Stimulated activated CD8-positive, alpha-beta memory T cell treated with anti-CD3 and anti-CD28 coated beads, Interleukin-7, amount 100 ng/mL, for 48 hours (primary cell): ENCODE results near the gene SNX3.
A peak's percentile ranks its signal among the peaks of the same experiment; 100 is the strongest.
"Not testable (repeated sequence)": the region's sequence is repeated elsewhere in the genome, so short reads cannot be mapped to it uniquely, and the experiment has no call there.

Experiments used
- DNase-seq, 2 donors: peaks; one replicate each; pipeline ENCODE4 v3.0.0-alpha.2; 2020; ENCODE audit warnings: low read depth in 1 of 2; ENCODE audit errors: extremely low read depth in 1 of 2

SNX3 gene

DNA sequence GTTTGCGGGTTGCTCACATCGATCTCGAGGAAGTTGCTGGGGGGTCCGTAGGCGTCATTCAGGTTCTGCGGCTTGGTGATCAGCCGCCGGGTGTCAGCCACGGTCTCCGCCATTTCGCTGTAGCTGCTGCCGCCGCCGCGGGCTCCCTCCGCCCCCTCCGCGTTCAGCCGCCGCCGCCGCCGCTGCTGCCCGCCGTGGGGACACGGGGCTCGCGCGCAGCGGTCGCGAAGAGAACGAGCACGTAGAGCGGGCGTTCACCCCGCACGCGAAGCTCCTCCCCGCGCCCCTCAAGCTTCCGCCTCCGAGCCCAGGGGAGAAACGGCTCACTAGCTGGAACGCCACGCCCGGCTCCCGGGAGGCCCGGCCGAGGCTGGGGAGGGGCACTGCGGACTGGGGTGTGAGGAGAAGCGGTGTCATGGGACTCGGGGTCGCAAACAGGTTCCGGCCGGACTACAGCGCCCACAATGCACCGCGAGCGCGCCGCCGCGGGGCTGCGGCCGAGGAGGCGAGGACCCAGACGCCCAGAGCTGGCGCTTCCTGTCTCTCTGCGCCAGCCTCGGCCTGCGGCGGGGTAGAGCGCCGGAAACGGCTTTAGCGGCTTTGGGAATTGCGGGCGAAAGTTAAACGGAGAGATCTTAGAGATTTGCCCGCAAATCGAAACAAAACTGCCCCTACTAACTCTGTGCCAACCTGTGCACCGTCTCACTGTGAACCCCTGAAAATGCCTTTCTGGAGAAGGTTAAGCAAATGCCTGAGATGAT is at the start of gene SNX3:
TSS of gene SNX3 (minus strand) at position 232 of the 761 bp plus-strand sequence. CDS start at position 113, 119 bp downstream.
- DNase-seq, result peak; percentile 86 to 89

DNA sequence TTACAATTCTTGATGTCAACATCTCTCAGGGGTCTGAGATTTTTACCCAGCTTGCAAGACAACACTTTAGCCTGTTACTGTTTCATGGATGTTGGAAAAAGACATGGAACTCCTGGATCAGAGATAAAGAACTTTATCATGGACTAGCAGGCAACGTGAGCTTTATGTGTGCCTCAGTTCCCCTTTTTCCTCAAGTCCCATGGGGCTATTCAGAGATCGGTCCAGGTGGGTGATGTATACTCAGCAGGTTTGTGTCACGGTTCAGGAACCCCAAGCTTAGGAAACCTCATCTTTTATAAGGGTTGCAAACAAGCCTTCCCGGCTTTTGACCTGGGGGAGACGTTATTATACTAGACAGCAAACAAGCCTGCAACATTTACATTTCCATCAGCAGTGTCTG is 49.0 kb upstream of the SNX3 start:
- no peak for DNase-seq

DNA sequence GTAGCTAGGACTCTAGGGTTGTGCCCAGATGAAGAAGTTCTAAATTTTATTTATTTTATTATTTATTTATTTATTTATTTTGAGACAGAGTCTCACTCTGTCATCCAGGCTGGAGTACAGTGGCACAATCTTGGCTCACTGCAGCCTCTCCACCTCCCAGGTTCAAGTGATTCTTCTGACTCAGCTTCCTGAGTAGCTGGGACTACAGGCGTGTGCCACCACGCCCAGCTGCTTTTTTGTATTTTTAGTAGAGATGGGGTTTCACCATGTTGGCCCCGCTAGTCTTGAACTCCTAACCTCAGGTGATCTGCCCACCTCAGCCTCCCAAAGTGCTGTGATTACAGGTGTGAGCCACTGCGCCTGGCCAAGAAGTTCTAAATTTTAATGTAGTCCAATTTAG is 47.8 kb upstream of the SNX3 start:
- DNase-seq, result not testable (repeated sequence)

DNA sequence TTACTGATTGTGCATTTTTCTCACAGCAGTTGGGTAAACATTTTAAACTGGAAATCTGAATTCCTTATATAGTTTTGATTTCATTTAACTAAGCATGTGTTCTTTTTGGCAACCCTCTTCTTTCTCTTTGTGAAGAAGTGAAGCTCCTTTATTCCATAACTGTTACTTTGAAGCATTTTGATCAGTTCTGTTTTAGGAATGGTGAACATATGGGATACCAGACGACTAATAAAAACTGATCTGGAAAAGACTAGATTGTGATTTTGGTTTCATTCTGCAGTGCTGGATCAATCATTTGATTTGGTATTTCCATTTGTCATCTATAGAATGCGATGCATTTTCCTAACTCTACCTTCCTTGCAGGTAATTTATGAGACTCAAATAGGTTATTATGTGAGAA is 43.8 kb upstream of the SNX3 start:
- no peak for DNase-seq

DNA sequence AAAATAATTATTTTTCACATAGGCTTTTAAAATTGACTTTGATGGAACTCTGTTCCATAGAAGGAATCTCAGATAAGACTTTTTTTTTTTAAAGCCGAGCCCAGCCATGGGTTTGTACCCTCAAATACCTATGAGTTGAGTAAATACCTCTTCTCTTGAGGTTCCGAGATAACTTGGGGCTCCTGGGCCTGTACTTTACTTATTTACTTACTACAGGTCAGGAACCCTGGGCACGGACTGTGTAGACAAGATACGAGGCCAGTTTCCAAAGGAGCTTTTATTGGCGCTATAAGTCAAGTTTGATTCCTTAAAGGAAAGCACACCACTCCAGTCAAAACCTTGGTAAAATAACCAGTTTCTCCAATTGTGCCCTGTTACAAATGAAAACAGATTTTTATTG is 41.5 kb upstream of the SNX3 start:
- DNase-seq, result no peak

DNA sequence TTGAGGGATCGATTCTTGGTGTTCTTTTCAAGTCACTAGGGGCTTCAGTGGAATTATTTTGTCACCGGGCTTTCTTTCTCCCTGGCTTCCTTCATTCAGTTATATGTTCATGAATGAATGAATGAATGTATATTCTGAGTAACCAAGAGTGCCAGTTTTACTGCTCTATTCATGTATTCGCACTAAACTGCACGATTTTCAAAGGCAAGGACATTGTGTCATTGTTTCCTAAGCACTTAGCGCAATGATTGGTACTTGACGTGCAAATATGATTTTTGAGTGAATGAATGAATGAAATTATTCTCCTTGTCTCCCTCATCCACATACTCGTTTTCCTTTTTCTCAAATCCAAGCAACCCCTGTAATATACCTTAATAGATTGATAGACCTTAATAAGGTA is 34.8 kb upstream of the SNX3 start:
- DNase-seq, result no peak

DNA sequence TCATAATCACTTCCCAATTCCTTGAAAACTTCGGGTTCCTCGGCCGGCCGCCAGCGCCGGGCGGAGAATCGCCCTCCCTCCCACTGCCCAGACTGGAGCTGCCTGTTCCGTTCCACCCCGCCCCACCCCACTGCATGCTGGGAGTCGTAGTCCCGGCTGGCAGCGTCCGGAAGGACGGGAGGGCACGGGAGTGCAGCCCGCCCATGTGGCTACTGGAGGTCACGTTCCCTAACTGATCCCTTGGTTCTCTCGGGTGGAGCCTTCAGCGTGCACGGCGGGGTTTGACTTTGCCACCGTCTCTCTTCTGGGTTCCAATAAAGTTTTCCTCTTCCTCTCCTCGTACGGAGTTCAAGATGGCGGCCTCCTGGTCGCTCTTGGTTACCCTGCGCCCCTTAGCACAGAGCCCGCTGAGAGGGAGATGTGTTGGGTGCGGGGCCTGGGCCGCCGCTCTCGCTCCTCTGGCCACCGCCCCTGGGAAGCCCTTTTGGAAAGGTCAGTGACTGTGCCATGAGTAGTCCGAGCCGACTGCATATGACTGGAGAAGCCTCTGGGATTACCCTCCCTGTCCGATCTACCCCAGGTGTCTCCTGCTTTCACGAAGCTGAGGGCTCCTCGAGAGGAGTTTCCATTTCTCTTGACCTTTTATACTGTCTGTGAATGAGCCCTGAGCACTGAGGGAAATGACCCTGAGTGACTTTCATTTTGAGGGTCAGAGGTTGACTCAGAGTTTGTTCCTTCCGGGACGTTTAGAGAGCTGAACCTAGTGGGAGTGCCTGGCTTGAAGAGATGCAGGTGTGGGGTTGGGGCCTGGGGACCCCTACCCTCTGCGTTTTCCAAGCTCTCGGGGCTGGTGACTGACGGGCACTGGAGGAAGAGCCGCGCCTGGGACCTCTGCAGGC is 34.1 kb upstream of the SNX3 start, which contains the start of gene AFG1L:
TSS of gene AFG1L (plus strand) at position 328 of the 899 bp plus-strand sequence. CDS start at position 354, 26 bp downstream.
- peak; percentile 71 to 84 for DNase-seq

DNA sequence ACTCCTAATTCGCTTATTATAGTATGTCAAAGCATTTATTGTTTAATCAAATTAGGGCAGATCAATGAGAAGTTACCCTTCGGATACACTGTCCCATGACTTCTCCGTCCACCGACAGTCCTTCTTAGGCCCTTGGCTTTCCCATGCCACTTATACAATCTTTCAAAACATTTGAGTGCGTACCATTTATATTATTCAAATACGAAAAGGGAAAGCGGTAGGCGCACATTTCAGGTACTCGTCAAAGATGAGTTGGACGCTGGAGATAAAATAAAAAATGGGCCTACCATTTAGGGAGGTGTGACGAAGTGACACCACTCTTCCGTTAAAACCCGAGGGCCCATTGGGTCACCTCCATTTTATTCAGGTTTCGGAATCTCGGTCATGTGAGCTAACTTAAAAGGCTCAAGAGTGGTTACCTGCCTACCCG is 33.5 kb upstream of the SNX3 start:
- no peak for DNase-seq

DNA sequence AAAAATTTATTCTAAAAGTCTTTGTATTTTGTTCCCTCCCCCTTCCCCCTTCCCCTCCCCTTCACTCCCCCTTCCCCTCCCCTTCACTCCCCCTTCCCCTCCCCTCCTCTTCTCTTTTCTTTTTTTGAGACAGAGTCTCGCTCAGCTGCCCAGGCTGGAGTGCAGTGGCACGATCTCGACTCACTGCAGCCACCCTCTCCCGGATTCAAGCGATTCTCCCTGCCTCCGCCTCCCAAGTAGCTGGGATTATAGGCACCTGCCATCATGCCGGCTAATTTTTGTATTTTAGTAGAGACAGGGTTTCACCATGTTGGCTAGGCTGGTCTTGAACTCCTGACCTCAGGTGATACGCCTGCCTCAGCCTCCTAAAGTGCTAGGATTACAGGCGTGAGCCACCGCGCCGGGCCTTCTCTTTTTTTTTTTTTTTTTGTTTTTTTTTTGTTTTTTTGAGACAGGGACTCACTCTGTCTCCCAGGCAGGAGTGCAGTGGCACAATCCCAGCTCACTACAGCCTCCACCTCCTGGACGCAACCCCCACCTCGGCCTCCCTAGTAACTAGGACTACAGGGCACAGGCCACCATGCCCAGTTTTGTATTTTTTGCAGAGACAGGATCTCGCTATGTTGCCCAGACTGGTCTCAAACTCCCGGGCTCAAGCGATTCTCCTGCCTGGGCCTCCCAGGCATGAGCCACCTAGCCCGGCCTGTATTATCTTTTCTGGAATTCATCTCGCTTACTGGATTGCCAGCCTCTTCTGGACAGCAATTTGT is 32.9 kb upstream of the SNX3 start:
- no peak for DNase-seq

DNA sequence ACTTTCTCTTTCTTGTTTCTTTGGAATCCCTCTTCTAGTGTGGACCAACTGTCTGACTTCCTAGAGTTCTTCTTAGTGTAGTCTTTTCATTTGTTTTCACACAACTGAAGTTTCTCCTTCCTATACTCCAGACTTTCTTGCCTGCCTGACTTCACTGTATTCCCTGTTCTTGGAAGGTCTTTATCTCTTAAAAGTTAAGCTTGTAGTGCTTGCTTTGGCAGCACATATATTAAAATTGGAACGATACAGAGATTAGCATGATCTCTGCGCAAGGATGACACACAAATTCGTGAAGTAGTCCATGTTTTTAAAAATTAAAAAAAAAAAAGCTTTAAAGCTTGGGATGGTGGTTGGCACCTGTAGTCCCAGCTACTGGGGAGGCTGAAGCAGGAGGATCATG is 31.7 kb upstream of the SNX3 start:
- DNase-seq, result not testable (repeated sequence)

DNA sequence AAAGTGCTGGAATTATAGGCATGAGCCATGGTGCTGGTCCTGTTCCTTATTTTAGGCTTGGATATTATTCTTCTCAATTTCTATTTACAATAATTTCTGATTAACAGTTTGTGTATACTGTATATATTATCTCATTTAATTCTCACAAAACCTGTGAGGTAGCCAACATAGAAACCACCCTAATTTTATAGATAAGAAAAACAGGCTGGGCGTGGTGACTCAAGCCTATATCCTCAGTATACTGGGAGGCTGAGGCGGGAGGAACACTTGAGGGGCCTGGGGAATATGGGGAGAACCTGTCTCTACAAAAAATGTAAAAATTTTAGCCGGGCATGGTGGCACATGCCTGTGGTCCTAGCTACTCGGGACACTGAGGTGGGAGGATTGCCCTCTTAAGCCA is 30.3 kb upstream of the SNX3 start:
- no peak for DNase-seq

DNA sequence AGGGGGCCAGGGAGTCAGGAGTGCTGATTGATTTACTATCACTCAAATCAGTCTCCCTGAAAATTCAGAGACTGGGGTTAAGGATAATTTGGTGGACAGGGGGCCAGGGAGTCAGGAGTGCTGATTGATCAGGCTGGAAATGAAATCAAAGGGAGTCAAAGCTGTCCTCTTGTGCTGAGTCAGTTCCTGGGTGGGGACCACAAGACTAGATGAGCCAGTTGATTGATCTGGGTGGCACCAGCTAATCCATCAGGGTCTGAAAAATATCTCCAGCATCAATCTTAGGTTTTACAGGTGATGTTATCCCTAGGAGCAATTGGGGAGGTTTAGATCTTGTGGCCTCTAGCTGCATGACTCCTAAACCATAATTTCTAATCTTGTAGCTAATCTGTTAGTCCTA is 27.9 kb upstream of the SNX3 start:
- DNase-seq, result no peak

DNA sequence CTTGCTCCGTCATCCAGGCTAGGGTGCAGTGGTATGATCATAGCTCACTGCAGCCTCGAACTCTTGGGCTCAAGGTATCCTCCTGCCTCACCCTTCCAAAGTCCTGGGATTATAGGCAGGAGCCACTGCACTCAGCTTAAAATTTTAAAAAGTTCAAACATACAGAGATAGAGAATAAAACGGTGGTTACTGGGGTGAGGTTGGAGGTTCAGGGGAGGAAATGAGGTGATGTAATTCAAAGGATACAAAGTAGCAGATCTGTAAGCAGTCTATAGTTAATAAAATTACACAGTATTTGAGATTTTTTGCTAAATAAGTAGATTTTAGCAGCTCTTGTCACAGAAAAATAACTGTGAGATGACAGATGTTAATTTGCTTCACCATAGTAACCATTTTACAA is 26.5 kb upstream of the SNX3 start:
- DNase-seq, result no peak

DNA sequence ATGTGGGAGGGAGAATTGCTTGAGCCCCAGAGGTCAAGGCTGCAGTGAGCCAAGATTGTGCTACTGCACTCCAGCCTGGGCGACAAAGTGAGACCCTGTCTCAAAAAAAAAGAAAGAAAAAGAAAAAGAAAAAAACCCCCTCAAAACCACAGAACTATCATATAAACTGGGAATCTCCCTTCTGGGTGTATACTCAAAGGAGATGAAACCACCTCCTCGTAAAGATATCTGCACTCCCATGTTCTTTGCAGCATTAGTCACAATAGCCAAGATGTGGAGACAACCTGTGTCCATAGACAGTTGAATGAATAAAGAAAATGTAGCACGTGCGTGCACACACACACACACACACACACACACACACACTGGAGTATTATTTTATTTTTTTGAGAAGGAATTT is 25.5 kb upstream of the SNX3 start:
- no peak for DNase-seq

DNA sequence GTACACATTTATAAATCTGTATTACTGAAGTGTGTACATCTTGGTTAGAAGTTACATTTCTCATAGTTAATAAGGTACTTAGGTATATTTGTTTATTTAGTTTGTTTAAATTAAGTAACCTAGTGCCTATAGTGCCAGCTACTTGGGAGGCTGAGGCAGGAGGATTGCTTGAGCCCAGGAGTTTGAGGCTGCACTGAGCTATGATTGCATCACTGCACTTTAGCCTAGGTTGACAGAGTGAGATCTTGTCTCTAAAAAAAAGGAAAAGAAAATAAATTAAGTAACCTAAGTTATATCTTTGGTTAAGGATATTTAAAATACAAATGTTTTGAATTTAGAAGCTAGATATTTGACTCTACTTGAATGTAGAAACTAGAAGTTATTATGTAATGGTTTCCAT is 24.5 kb upstream of the SNX3 start:
- DNase-seq, result no peak

DNA sequence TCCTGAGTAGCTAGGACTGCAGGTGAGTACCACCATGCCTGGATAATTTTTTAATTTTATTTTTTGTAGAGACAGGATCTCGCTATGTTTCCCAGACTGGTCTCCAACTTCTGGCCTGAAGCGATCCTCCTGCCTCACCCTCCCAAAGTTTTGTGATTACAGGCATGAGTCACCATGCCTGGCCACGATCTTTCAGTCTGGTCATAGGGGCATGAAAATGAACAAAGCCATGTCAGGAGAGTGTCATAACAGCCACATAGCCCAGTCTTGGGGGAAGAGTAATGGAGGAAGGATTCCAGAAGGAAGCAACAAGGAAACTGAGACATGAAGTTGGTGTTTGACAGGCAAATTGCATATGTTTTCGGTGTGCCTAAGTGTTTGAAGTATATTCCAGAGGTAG is 17.0 kb upstream of the SNX3 start:
- no peak for DNase-seq

DNA sequence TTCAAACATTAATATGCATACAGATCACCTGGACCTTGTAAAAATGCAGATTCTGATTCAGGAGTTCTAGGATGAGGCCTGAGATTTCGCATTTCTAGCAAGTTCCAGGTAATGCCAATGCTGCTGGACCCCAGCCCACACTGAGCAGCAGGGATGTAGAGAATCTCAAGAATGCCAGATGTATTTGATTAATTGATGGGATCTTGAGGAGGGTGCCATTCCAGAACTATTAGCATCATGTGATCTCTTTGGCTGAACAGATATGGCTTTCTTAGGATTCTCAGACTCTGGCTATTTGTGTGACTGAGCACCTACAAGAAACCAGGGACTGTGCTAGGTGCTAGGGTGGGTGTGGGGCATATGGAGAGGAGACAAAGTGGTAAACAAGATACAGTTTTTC is 16.5 kb upstream of the SNX3 start:
- no peak for DNase-seq

DNA sequence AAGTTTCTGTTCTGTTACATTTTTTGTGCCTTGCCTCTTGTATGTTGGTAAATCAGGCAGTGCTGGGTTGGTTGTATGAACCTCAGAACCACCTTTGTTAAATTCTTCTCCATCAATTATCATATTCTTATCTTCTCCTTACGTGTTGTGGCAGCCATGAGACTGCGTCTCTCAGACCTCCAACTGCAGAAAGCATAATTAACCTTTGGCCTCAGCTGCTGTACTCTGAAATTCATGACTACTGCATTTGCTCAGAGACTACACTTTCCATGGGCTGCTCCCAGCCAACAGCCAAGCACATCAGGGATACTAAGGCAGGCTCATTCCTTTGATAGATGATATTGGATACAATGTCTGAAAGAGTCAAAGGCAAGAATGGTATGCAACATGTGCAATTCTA is 15.1 kb upstream of the SNX3 start:
- no peak for DNase-seq

DNA sequence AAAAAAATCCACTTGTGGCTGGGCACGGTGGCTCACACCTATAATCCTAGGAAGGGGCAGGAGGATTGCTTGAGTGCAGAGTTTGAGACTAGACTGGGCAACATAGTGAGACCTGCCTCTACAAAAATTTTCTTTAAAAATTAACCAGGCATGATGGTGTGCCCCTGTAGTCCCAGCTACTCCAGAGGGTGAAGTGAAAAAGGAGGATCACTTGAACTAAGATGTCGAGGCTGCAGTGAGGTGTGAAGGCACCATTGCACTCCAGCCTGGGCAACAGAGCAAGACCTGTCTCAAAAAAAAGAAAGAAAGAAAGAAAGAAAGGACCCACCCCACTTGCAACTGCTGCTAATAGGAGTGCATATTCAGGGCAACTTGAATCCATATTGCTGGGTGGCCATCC is 13.7 kb upstream of the SNX3 start:
- no peak for DNase-seq

DNA sequence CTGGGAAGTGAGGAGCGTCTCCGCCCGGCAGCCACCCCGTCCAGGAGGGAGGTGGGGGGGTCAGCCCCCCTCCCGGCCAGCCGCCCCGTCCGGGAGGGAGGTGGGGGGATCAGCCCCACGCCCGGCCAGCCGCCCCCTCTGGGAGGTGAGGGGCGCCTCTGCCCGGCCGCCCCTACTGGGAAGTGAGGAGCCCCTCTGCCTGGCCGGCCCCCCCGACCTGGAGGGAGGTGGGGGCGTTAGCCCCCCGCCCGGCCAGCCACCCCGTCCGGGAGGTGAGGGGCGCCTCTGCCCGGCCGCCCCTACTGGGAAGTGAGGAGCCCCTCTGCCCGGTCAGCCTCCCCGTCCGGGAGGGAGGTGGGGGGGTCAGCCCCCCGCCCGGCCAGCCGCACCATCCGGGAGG is 9.1 kb upstream of the SNX3 start:
- DNase-seq, result not testable (repeated sequence)

DNA sequence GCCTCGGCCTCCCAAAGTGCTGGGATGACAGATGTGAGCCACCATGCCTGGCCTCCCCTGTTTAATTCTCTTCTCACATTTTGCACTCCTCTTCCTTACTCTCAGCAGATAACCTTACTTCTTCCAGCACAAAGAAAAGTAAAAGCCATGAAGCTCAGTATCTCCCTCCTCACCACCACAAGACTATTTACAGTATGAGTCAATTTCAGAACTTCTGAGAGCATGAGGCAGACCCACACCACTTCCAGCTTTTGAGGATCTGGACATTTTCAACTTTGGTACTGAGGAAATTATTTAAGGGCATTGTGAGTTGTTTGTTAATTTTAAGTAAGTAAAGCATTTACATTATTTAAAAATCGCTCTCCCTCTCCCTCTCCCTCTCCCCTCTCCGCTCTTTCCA is 8.0 kb upstream of the SNX3 start:
- no peak for DNase-seq
